NB4 (cell line): Measurements from ENCODE around the gene KDM4B.

Experiments used
- POLR2A ChIP-seq: IDR thresholded peaks from 2 replicates; pipeline ENCODE4 v1.6.1; 2011; ENCODE audit warnings: mild to moderate bottlenecking; ENCODE audit not compliant: insufficient read length; ENCODE audit errors: extremely low read depth
- TF ChIP-seq, protein P1 (sequence below): IDR thresholded peaks from one replicate; pipeline ENCODE4 v1.5.1; 2012; ENCODE audit warnings: low read depth, low read length
- TF ChIP-seq, protein P2 (sequence below): IDR thresholded peaks from 2 replicates; pipeline ENCODE4 v1.6.1; 2011; ENCODE audit warnings: low read depth, low read length

DNA sequence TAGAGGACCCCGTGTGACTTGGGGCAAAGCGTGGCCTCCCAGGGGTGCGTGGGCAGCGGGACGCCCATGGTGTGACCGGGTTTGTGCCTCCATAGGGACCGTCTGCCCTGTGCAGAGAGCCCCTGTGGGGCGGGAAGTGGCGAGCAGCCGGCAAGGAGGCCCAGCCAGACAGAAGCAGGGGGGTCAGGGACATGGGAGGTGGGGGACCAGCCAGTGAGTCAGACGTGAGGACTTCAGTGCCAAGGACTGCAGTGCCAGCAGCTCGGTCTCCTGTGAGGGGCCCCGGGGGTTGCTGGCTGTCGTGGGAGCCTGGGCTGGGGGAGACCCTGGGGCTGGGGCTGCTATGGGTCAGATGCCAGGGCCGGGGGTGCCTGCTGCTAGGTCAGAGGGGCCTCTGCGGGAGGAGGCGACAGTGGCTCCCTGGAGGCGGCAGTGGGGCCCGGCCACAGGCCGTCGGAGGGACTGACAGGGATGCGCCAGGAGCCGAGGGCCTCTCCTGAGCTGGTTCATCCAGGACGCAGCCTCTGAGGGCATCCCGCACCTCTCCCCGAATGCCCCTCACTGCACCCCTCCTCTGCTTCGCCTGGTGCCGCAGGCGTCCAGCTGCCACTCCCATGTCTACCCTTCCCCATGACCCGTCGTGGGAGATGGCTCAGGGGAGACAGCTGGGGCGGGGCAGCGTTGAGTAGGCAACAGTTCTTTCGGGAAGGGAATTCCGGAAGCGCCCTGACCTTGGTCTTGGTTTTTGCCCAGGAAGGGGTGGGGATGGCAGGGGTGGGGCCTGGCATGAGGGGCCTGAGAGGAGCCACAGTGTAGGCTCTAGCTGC lies 80.0 kb downstream of the KDM4B start:
- TF ChIP-seq, protein P1, sequence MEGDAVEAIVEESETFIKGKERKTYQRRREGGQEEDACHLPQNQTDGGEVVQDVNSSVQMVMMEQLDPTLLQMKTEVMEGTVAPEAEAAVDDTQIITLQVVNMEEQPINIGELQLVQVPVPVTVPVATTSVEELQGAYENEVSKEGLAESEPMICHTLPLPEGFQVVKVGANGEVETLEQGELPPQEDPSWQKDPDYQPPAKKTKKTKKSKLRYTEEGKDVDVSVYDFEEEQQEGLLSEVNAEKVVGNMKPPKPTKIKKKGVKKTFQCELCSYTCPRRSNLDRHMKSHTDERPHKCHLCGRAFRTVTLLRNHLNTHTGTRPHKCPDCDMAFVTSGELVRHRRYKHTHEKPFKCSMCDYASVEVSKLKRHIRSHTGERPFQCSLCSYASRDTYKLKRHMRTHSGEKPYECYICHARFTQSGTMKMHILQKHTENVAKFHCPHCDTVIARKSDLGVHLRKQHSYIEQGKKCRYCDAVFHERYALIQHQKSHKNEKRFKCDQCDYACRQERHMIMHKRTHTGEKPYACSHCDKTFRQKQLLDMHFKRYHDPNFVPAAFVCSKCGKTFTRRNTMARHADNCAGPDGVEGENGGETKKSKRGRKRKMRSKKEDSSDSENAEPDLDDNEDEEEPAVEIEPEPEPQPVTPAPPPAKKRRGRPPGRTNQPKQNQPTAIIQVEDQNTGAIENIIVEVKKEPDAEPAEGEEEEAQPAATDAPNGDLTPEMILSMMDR: no peak
- no peak for TF ChIP-seq POLR2A
- TF ChIP-seq, protein P2, sequence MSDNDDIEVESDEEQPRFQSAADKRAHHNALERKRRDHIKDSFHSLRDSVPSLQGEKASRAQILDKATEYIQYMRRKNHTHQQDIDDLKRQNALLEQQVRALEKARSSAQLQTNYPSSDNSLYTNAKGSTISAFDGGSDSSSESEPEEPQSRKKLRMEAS: no peak
